GM04503 (cell line): Measurements from ENCODE around the gene GABBR1.

Source experiments
- DNase-seq: peaks from one replicate; pipeline ENCODE4 v3.0.0-alpha.2; 2012; ENCODE audit warnings: low read depth

The GABBR1 gene

DNA sequence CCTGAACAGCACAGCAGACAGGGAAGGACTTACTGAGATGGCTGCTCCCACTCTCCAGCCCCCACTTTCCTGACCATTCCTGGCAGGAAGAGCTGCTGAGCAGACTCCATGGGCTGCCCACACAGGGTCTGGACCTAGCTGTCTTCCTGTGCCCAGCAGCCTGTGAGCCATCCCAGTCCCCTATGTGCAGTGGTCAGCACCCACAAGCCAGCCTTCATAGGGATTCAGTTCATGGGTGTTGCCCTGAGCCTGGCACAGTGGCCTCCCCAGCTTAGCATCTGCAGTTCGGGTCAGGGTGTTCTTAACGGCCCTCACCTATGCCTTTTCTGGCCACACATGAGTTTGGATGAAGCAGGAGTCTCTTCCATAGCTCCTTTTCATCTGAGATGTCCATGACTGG is 105.4 kb downstream of the GABBR1 start:
- no peak for DNase-seq

DNA sequence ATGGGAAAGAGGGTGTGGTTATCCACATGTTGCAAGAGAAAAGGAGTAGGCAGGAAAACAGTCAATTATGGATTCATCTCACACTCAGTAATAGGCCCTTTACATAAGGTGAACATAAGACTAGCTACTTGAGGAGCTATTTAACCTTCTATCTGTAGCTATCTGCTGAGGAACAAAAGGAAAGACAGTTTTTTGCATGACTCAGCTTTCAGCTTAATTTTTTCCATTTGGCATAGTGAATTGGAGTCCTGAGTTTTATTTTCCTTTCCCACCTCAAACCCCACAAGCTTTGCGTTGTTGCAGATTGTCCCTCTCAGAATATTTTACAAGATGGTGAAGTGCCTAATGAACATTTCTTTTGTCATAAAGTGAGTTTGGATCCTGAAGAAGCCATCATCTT is 105.9 kb downstream of the GABBR1 start:
- DNase-seq = no peak

DNA sequence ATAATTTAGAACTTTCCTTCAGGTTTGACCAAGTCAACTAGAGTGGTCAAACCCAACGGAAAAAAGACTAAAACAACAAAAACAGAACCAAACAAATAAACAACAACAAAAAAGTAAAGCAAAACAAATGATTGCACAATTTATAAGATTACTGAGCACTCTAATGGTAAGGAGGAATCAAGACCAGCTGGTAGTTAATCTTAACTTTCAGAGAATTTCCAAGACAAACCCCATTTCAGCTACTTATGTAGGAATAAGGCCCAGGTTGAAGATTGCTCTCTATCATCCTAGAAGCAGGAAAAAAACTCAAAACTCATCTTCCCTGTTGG is 107.7 kb downstream of the GABBR1 start:
- DNase-seq = no peak

DNA sequence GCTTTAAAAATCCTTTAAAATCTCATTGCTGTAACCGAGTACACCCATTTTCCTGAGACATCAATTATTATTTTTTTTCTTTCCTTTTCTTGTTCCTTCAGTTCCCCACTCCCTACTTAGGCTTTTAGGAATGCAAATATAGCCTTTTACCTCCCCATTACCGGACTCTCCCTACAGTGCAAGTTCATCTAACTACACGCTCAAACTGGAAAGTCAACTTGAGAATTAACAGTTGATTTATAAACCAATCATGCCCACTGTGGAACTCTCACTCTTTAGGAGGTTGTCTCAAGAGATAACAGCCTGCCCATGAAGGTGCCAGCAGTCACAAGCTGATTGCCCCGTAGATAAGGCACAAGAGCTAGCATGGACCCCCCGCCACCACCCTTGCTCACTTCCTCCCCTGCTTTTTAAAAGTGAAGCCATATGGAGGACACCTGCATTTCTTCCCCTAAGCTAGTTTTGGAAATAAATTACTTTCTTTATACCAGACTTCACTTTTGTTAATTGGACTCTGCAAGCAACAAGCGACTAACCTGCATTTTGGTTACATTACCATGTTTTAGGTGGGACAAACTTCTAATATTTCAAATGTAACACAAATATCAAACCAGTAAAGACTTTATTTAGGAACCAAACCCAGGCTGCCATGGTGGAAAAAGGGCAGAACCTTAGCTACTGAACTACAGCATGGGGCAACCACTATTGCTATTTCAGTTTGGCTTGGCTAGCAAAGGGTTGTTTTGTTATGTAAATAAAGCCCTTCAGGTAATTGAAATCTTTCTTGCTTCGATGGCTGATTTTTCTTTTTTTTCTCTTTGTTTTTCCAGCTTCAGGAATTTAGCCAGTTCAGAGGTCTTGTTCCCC is 108.3 kb downstream of the GABBR1 start:
- no peak for DNase-seq

DNA sequence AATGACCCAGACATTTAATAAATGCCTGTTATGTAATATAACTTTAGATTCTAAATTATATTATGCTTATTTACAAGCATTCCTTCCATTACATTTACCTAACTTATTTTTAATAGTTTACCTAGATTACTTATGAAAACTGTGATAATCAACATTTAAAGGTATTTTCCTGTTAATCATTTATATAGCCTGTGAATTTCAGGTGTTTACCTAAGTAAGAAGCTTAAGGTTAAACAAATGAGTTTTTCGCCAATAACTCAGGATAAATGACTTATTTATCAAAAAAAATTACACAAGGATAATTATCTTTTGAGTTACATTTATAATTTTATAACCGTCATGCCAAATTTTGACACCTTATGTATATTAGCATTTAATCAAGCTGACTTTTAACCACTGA is 108.9 kb downstream of the GABBR1 start:
- no peak for DNase-seq

DNA sequence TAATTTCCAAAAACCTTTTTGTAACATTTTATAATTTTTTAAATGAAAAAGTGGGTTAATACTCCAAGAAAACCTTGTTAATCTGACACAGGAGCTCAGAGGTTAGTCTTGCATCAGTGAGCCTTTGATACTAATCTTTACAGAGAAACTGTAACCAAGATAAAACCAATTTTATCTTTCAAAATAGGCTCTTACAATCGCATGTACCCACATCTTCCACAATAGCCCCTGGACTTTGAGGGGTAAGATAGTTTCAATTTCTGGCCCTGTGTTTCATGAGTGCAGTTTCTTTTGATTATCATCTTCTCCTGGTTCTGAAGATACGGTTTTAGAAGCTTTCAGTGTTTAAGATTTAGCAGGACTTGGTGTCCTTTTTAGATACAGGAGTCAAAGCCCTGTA is 110.8 kb downstream of the GABBR1 start:
- no peak for DNase-seq

DNA sequence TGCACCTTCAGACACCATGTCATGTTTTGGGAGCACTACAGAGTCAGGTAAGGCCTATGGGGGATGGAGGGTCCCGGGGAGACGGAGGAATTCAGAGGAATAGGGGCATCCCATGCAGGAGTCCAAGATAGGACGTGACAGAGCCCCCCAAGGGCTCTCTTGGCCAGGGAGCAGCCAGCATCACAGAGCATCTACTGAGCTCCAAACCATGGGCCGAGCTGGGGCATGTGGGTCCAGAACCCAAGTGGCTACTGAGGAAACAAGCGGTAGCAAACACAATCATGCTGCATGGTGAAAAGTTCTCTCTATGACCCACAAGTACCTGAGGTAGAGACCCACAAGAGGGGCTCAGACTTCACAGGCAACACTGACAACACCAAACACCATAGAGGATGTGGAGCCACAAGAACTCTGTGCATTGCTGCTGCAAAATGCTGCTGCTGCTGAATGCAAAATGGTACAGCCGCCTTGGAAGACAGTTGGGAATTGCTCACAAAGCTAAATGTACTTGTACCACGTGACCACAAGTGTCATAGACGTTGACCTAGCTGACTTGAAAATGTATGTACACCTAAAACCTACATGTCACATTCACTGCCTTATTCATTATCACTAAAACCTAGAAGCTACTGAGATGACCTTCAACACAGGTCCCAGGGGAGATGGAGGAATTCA is 111.8 kb downstream of the GABBR1 start:
- DNase-seq = no peak

DNA sequence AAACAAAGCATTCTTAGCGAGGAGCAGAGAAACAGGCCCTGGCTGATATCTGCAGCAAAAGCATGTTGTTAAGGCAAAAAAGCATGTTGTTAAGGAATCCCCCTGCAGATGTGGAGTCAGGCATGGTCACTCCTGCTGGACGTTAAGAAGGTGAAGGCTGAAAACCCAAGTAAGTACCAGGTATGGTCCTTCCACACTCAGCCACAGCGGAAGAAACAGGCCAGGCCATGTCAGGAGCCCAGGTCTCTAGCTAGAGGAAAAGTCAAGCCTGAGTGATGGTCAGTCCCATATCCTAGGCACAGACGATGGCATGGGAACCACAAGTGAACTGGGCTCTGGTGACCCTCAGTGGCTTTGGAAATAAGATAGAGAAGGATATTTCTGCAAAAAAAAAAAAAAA is 112.8 kb downstream of the GABBR1 start:
- DNase-seq = no peak

DNA sequence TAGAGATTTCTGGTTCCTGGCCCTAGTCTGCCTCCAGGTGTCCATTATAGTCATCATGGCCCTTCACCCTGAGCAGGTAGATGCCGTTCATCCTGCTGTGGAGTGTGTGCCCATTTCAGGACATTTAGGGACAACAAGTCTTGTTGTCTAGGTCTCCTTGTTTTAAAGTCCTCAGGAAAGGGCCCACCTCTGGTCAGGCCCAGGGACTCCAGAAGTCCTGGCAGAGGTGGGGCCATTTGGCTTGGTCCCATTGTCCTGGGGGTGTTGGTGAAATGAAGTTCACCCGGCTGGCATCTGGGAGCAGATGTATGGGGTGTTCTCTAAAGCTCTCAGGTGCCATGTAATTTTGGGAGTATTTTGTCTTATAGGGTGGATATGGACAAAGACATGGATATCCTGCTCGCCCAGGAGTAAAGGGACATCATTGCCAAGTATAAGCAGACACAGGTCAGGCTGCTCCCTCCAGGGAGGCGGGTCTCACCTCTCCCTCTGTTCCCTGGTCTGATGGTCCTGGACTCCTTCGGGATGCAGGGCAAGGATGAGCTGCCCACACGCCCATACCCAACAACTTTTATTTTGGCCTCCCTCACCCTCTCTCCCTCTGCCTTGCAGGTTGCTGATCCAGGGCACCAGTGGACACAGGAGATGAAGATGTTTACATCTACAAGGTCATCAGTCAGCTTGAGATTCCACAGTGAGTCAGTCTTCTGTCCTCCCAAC is 113.5 kb downstream of the GABBR1 start:
- no peak for DNase-seq

DNA sequence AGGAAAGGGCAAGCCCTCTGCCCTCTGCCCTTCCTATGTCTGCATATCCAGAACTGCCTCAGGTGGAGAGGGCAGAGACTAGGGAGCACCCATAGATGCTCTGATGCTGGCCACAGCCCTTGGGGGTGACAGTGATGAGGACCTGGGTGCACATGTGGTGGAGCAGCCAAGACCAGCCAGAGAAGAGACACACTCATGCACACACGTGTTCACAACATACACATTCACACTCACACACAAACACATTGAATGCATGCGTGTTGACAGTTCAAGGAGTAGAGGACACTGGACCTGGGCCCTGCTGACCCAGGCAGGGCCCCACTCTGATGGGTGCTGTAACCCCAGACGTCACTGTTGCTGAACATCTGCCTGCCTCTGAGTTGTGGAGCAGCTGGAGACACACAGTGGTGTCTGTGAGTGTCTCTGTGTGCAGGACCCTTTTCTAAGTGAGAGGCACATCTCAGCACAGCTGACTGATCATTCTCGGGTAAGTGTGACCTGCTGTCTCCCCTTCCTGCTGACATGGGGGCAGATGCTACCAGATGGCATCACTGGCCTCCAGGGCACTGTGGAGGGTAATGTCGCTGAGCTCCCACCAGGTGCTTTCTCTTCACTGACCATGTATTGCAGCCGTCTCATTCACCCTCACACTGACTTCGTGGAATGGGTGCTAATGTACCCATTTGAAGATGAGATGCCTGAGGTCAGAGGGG is 115.1 kb downstream of the GABBR1 start:
- no peak for DNase-seq

DNA sequence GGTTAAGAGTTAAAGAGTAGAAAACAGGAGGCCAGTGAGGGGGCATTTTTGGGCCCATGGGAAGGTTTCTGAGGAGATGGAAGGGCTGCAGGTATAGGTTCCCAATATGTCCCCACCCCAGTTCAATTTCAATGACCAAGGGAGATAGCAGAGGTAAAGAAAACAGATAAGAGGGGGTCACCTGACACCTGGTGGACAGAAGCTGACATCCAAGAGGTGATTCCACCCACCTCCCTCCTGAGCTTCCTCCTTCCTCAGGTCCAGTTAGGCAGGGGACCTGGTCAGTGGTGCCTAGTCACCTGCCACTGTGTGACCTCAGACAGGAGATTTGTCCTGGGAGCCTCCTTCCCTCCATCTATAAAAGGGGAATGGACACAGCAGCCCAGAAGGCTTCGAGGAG is 115.7 kb downstream of the GABBR1 start:
- DNase-seq = no peak

DNA sequence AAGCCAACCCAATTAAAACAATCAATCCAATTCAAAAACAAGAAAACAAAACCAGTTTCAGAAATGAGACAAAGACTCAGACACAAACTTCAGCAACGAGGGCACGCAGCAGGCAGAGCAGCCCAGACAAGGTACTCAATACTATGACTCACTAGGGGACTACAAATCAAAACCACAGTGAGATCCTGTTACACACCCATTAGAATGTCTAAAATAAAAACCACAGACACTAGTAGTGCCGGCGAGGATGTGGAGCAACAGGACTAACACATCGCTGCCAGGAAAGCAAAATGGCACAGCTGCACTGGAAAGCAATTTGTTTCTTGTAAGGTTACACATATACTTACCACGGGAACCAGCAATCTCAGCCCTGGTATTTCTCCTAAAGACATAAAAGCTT is 116.9 kb downstream of the GABBR1 start:
- DNase-seq = no peak

DNA sequence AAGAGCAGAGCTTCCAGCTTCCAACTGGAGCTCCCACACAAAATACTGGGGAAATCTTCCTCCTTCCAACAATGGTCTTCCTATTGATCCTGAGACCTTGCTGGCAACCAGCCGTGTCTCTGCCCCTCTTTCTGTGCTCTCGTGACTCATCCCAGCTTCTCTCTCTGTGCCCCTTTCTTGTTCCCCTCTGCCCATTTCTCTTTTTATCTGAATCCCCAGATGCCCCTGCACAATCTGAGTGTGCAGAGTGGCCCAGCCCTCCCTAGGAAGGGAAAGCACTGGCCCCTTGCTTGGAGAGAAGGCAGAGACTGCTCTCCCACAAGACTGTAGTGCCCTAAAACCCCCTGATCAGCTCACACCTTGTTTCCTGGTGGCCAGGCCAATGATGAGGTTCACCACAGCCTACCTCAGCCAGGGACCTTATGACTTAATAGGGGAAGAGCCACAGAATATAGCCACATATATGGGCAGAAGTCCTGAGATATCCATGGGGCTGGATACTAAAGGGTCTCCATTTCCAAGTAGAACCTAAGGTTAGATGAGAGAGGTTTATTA is 122.2 kb downstream of the GABBR1 start:
- DNase-seq = no peak

DNA sequence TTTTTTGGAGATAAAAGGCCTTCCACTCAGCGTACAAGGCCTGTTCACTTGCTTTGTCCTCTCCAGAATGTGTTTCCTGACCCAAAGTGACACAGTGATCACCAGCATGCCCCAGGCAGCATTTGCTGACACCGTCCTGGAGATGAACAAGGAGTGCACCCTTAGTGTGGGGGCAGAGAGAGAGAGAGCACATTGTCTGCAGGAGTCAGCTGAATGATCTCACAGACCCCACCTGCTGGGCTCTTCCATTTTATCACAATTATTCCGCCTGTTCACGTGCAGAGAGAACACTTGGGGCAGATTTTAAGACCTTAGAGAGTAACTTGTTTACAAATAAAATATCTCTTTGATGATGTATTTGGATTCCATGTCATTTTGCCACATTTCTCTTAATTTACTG is 122.8 kb downstream of the GABBR1 start:
- DNase-seq = no peak
